Measurements from ENCODE around the gene SELP. TPM values are rescaled to one million over a fixed set of nuclear protein-coding genes. Genes with fewer than 3 reads are reported as not detected.

The SELP gene
- total RNA-seq, 8 experiments from 2014 or later, result 0.10 to 2.6 (median 0.61) TPM; not detected in 4

DNA sequence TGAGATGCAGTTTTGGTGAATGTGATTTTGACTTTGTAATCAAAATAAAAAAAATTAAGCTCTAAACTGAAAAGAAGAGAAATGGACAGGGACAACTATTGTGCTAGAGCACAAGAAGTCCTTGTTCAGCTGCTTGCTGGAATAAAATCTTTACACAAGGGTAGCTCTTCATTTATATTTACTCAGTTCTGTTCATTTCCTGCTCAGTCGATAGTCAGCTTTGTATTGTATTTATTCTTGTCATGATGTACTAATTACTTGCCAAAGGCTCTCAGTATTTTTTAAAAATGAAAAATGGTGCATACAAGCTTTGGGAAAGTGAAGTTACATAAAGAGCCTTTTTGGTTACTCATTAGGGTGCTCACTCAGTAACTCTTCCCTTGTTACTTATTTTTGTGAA lies 61.4 kb downstream of the SELP start:
- WGBS, 10 experiments, result 0 to 93% (median 62%) methylated on average over 1 of the region's 1 CpG; no CpG with 5 or more reads in 1 of the 10 experiments
- Histone ChIP-seq H3K4me1 (replicated peaks in 1 of 2) (no peaks in the 10 kb centered on the region), H3K4me3 (no peak overlapping the region), H3K27ac (no peak overlapping the region)
- no peak for ATAC-seq (replicated peaks in 6 of 8)
- in situ Hi-C loops (cut with MboI; ENCODE audit: low pct_unique_long_range_greater_than_20kb in 2 of 9, low sequenced_read_pairs in 9 of 9, unreplicated experiment in 9 of 9), result loop anchor here in 1 of 9 experiments (25.0 kb wide), 1 partner anchor 244 kb away; no protein-coding TSS in a partner anchor

DNA sequence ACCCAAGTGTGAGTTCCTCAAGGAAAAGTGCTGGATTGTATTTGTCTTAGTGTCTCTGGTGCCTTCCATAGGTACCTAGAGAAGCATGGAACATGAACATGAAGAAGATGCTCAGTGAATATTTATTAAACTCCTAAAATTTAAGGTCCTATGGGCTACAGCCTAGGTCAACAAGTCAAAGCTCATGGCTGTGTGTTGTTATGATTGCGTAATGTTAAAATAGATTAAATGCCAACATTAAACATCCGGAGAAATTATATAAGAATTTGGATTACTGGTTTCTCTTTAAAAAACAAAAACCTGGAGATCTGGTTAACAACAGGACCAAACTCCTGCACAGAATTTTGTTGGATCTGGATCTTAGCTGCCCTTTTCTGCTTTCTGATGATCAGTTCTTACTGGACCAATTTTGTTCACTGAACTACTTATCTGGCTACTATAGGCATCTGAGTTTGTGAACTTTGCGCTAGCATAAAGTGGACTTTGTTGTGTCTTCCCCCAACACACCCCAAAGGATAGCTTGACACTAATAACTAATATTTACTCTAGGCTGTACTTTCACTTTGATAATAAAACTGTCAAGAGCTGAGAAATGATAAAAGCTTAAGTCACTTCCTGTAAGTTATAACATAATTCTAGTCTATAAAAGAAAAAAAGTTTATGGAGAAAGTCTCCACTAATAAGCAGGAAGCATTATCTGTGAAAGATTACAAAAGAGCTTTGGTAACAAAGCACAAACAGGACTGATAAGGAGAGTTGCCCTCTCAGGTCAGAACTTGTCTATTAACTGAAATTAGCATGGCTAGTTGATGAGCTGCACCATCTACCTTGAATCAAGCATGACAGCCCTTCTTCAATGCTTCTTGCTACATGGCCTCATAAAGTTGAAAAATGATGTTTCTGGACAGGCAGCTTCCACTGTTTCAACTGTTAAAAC lies 64.3 kb downstream of the SELP start:
- in situ Hi-C loops (cut with MboI; ENCODE audit: low pct_unique_long_range_greater_than_20kb in 2 of 9, low sequenced_read_pairs in 9 of 9, unreplicated experiment in 9 of 9), result loop anchor here in 1 of 9 experiments (25.0 kb wide), 1 partner anchor 247 kb away; no protein-coding TSS in a partner anchor

DNA sequence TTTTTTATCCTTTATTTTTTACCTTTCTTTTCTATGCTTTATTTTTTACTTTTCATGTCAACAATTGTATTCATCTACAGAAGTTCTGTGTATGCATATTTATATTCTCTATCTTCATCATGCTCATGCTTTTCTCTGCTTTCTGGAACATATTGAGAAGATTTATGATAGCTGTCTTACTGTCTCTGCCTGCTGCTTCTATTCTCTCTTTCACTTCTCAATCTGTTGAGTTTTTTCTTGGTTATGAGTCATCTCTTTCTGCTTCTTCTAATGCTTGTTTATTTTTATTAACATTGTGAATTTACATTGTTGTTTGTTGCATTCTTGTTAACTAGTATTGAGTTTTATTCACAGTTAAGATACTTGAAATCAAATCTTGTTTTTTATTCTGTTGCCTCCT lies 66.3 kb downstream of the SELP start:
- Histone ChIP-seq H3K27ac (no peak overlapping the region), H3K4me1 (replicated peaks in 1 of 2) (no peaks in the 10 kb centered on the region), H3K4me3 (no peak overlapping the region)
- no peak for ATAC-seq (replicated peaks in 6 of 8)
- in situ Hi-C loops (cut with MboI; ENCODE audit: low pct_unique_long_range_greater_than_20kb in 2 of 9, low sequenced_read_pairs in 9 of 9, unreplicated experiment in 9 of 9), result loop anchor here in 1 of 9 experiments (25.0 kb wide), 1 partner anchor 249 kb away; no protein-coding TSS in a partner anchor

More for the DNA sequence above, 64.3 kb downstream of the SELP start:
- no peaks in the 10 kb centered on the region for H3K4me1 ChIP-seq (replicated peaks in 1 of 2)
- ATAC-seq (replicated peaks in 6 of 8), result no peak
- H3K4me3 ChIP-seq, result no peak overlapping the region
- no peak overlapping the region for H3K27ac ChIP-seq
- WGBS, 10 experiments, result 47 to 100% (median 88%) methylated on average over 2 to 3 of the region's 3 CpGs

DNA sequence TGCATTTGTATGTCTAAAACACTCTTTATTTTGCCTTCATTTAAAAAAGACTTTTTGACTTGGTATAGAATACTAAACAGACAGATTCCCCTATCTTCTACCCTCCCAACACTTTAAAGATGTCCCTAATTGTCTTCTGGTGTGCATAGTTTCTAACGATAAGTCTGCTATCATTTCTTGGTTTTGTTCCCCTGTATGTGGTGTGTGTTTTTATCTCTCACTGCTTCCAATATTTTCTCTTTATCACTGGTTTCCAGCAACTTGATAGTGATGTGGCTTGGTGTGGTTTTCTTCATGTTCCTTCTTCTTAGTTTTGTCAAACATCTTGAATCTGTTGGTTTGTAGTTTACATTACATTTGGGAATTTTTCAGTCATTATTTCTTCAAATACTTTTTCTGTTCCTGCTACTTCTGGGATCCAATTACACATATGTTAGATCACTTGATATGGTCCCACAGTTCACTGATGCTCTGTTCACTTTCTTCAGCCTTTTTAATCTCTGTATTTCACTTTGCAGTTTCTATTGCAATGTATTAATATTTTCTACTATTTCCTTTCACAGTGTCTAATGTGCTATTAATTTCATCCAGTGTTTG lies 66.8 kb downstream of the SELP start:
- H3K27ac ChIP-seq, result no peak overlapping the region
- no peak overlapping the region for H3K4me3 ChIP-seq
- no peak for ATAC-seq (replicated peaks in 6 of 8)
- in situ Hi-C loops (cut with MboI; ENCODE audit: low pct_unique_long_range_greater_than_20kb in 2 of 9, low sequenced_read_pairs in 9 of 9, unreplicated experiment in 9 of 9), result loop anchor here in 1 of 9 experiments (25.0 kb wide), 1 partner anchor 249 kb away; no protein-coding TSS in a partner anchor
- 6 to 100% (median 87%) methylated on average over 1 of the region's 1 CpG; no CpG with 5 or more reads in 1 of the 10 experiments for WGBS, 10 experiments
- H3K4me1 ChIP-seq (replicated peaks in 1 of 2), result no peaks in the 10 kb centered on the region

DNA sequence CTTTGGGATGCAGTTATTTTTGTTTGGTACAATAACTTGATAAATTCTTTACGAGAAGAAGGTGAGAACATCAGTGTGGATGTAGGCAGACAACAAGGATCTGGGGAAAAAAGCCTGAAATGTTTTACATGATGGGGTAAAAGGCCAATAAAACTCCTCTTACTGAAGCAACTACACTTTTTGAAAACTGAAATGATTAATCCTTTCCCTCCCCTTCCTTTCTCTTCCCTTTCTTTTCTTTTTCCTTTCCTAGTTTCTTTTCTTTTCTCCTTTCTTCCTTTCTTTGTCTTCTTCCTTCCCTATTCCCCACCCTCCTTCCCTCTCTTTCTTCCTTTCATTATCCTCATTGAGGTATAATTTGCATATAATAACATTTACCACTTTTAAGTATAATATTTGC lies 68.2 kb downstream of the SELP start:
- ATAC-seq (replicated peaks in 6 of 8), result no peak
- in situ Hi-C loops (cut with MboI; ENCODE audit: low pct_unique_long_range_greater_than_20kb in 2 of 9, low sequenced_read_pairs in 9 of 9, unreplicated experiment in 9 of 9), result loop anchor here in 1 of 9 experiments (25.0 kb wide), 1 partner anchor 251 kb away; no protein-coding TSS in a partner anchor
- H3K4me3 ChIP-seq, result no peak overlapping the region
- WGBS, 10 experiments, result 0 to 100% (median 42%) methylated on average over 1 of the region's 1 CpG; no CpG with 5 or more reads in 1 of the 10 experiments
- no peak overlapping the region for H3K27ac ChIP-seq
- H3K4me1 ChIP-seq (replicated peaks in 1 of 2), result no peaks in the 10 kb centered on the region

DNA sequence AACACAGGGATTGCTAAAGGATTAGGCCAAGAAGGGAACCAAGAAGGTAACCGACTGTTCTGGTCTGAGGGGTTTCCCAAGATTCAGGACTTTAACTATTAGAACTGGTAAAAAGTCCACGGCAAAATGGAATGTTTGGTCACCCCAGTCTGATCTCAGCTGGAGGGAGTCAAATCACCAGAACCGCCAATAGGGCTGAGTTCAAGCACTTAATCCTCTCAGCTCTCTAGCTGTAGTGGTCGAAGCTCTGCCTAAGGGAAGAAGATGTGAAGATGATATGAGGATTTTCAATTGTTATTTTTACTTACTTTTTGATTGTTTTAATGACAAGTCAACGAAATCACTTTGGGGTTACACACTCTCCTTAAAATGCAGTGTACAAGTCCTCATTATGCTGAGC lies 72.8 kb downstream of the SELP start:
- 0 to 91% (median 75%) methylated on average over 1 to 5 of the region's 5 CpGs for WGBS, 10 experiments
- Histone ChIP-seq H3K27ac (no peak overlapping the region), H3K4me3 (no peak overlapping the region), H3K4me1 (replicated peaks in 1 of 2) (no peaks in the 10 kb centered on the region)
- in situ Hi-C loops (cut with MboI; ENCODE audit: low pct_unique_long_range_greater_than_20kb in 2 of 9, low sequenced_read_pairs in 9 of 9, unreplicated experiment in 9 of 9), result loop anchor here in 1 of 9 experiments (25.0 kb wide), 1 partner anchor 255 kb away; no protein-coding TSS in a partner anchor
- ATAC-seq (replicated peaks in 6 of 8), result no peak

DNA sequence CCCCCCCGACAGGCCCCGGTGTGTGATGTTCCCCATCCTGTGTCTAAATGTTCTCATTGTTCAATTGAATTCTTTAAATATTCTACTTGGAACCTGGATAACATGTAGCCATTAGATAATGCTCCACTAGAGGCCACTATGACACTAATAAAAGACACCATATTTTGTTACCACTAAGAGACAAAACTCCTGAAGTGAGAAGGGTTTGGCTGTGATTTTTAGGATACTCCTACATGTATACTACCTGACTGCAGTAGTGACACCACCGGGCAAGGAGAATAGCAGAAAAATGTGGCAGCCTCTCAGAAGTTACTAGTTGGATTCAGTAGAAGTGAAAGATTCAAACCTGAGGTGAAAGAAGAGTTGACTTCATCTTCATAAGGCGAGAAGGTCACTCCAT lies 79.6 kb downstream of the SELP start:
- Histone ChIP-seq H3K4me1 (replicated peaks in 1 of 2) (no peaks in the 10 kb centered on the region), H3K27ac (no peak overlapping the region), H3K4me3 (no peak overlapping the region)
- WGBS, 10 experiments, result 36 to 100% (median 64%) methylated on average over 1 to 2 of the region's 4 CpGs; no CpG with 5 or more reads in 2 of the 10 experiments
- peak in 7 of 8 experiments; percentile 25 to 84 (median 61) for ATAC-seq (replicated peaks in 6 of 8)
- in situ Hi-C loops (cut with MboI; ENCODE audit: low pct_unique_long_range_greater_than_20kb in 2 of 9, low sequenced_read_pairs in 9 of 9, unreplicated experiment in 9 of 9), result loop anchor here in 1 of 9 experiments (25.0 kb wide), 1 partner anchor 262 kb away; no protein-coding TSS in a partner anchor

DNA sequence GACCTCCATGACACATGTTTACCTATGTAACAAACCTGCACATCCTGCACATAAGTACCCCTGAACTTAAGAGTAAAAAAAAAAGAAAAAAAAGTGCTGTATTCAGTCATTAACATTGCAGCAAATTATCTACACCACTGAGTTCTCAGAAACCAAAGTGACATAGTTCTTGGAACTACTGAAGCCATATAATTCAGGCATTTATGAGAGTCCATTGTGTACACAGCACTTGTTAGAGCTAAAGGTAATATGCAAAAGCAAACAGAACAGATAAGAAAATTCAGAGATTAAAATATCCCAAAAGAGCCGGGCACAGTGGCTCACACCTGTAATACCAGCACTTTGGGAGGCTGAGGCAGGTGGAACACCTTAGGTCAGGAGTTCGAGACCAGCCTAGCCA lies 81.6 kb downstream of the SELP start:
- H3K27ac ChIP-seq, result no peak overlapping the region
- no peaks in the 10 kb centered on the region for H3K4me1 ChIP-seq (replicated peaks in 1 of 2)
- no peak for ATAC-seq (replicated peaks in 6 of 8)
- no peak overlapping the region for H3K4me3 ChIP-seq
- 0 to 81% (median 60%) methylated on average over 1 to 2 of the region's 2 CpGs; no CpG with 5 or more reads in 3 of the 10 experiments for WGBS, 10 experiments
- in situ Hi-C loops (cut with MboI; ENCODE audit: low pct_unique_long_range_greater_than_20kb in 2 of 9, low sequenced_read_pairs in 9 of 9, unreplicated experiment in 9 of 9), result loop anchor here in 3 of 9 experiments (10.0 to 25.0 kb wide), 5 partner anchors 73 to 1211 kb away; no protein-coding TSS in a partner anchor

DNA sequence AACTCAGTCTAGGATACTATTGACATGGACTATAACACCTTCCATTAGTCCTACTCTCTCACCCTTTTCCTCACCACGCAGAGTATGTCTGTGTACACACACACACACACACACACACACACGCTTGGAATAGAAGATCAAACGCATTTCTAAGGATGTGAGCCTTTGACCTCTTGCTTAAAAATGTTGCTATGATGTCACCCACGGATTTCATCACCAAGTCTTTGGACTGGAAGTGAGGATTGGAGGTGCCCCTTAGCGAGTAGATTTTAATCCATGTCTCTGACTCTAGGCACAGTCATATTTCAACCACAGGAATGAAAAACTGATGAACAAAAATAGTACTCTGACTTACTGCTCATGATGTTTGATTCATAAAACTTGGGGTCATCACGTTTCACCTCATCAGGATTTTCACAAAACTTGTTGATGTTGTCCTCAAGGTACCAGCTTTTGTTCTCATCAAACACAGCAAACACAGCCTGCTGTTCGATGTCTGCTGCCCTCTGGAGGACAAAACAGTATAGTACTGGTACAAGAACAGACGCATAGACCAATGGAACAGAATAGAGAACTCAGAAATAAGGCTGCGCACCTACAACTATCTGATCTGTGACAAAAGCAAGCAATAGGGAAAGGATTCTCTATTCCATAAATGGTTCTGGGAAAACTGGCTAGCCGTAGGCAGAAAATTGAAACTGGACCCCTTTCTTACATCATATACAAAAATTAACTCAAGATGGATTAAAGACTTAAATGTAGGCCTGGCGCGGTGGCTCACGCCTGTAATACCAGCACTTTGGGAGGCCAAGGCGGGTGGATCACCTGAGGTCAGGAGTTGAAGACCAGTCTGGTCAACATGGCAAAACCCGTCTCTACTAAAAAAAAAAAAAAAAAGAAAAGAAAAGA lies 83.6 kb downstream of the SELP start:
- Histone ChIP-seq H3K27ac (no peak overlapping the region), H3K4me3 (no peak overlapping the region), H3K4me1 (replicated peaks in 1 of 2) (no peaks in the 10 kb centered on the region)
- in situ Hi-C loops (cut with MboI; ENCODE audit: low pct_unique_long_range_greater_than_20kb in 2 of 9, low sequenced_read_pairs in 9 of 9, unreplicated experiment in 9 of 9), result loop anchor here in 3 of 9 experiments (10.0 to 25.0 kb wide), 5 partner anchors 72 to 1209 kb away; no protein-coding TSS in a partner anchor
- WGBS, 10 experiments, result 17 to 68% (median 50%) methylated on average over 1 to 15 of the region's 15 CpGs; no CpG with 5 or more reads in 1 of the 10 experiments
- ATAC-seq (replicated peaks in 6 of 8), result peak; percentile 83 to 97 (median 94)

DNA sequence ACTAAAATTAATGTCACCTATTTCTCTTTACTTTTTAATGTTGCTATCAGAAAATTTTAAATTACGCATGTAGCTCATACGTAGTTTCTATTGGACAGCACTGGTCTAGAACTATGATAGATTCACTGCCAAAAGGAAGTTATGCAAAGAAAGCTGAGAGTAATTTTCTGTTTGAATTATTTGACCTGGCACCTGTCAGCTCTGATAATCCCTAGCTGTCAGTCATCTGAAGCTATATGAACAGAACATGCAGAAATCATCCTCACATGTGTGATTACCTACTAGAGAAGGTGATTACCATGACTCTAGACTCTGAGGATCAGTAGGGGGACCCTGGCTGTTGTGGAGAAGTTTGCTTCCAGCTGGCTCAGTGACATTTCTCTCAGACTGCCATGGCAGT lies 84.5 kb downstream of the SELP start:
- no peak overlapping the region for H3K4me3 ChIP-seq
- 51 to 100% (median 94%) methylated on average over 1 to 2 of the region's 2 CpGs; no CpG with 5 or more reads in 1 of the 10 experiments for WGBS, 10 experiments
- no peak overlapping the region for H3K27ac ChIP-seq
- in situ Hi-C loops (cut with MboI; ENCODE audit: low pct_unique_long_range_greater_than_20kb in 2 of 9, low sequenced_read_pairs in 9 of 9, unreplicated experiment in 9 of 9), result loop anchor here in 3 of 9 experiments (10.0 to 25.0 kb wide), 5 partner anchors 71 to 1208 kb away; no protein-coding TSS in a partner anchor
- no peaks in the 10 kb centered on the region for H3K4me1 ChIP-seq (replicated peaks in 1 of 2)
- no peak for ATAC-seq (replicated peaks in 6 of 8)

DNA sequence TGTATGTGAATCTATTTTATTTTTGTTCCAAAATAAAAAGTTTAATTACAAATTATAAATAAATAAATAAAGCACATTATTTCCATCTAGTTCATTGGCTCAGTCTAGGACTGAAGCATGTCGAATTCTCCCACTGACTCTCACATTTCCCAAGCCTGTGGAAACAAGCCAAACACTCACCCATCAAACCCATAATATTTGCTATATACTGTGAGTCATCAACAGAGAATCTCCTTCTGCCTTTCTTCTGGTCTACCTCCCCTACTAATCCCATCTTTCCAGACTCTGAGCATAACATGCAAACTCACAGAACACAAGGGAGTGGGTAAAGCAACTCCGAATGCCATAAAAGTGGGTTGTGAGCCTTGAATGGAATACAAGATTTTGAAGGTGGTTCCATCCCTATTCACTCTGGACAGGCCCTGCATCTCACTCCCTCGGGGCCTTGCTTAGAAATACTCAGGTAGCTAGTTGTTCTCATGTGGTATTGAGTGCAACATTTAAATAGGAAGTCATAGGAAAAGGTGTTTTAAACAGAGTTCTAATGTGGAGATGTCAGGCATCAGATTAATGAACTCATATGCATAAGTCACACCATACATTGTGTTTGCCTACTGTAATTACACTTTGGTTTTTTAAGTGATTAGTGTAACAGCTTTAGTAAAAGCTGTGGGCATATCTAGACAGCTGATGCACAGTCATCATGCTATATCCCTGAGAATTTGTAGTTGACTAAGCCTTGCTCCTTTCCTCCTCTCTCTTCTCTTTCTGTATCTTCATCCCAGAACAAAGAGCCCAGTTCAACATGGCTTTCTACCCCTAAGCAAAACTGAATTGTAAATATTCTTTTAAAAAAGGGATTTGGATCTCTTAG lies 90.7 kb downstream of the SELP start:
- in situ Hi-C loops (cut with MboI; ENCODE audit: low pct_unique_long_range_greater_than_20kb in 2 of 9, low sequenced_read_pairs in 9 of 9, unreplicated experiment in 9 of 9), result loop anchor here in 2 of 9 experiments (25.0 kb wide), 3 partner anchors 152 to 1202 kb away; no protein-coding TSS in a partner anchor

More for the DNA sequence above, 90.7 kb downstream of the SELP start:
- ATAC-seq (replicated peaks in 6 of 8), result peak in 3 of 8 experiments; percentile 65 to 99 (median 92)
- 20 to 79% (median 63%) methylated on average over 1 to 3 of the region's 3 CpGs; no CpG with 5 or more reads in 1 of the 10 experiments for WGBS, 10 experiments
- no peaks in the 10 kb centered on the region for H3K4me1 ChIP-seq (replicated peaks in 1 of 2)
- no peak overlapping the region for H3K4me3 ChIP-seq
- H3K27ac ChIP-seq, result no peak overlapping the region
